ENCODE measurements around the gene FLRT2. TPM values are rescaled to one million over a fixed set of nuclear protein-coding genes. Genes with fewer than 3 reads are reported as not detected.

Gene FLRT2
- total RNA-seq, 2 experiments from 2014 or later = not detected

DNA sequence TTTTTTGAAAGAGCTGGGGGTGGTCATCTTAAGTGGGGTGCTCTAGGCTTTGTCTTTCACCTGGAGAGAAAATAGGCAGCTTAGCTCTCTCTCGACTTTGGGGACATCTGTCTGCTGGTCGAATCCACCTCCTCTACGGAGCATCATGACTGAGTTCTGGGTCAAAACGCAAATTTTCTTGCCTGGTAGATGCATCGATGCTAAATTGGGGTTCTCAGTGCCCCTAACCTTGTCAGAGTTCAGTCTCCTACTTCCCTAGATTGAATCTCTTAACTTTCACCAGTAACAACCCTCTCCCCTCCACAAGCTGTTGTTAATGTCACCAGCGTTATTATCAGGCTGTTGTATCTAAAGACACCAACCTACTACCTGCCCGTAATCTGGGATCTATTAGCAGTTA, 682 bp downstream of the FLRT2 start:
- ChIA-PET POLR2A (no interaction called here), CTCF (no interaction called here)

DNA sequence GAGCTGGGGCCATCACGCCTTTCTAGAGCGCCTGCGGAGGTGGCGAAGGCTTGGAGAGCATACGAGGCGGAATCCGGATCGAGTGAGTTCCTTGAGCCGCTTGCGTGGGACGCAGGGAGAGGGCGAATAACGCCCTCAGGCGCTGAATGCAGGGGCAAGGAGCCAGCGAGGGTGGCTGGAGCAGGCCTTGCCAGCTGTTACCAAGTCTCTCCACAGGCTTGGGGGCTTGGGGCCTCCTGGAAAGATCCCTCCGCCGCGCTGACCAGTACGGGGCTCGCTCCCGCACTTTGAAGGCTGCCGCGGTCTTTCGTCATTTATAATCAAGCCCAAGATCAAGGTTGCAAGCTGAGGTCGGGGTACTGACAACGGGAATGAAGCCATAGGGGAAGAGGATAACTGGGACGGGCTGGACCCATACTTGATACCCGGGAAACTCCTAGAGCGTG, 1.2 kb downstream of the FLRT2 start:
- ChIA-PET CTCF (no interaction called here), POLR2A (no interaction called here)

DNA sequence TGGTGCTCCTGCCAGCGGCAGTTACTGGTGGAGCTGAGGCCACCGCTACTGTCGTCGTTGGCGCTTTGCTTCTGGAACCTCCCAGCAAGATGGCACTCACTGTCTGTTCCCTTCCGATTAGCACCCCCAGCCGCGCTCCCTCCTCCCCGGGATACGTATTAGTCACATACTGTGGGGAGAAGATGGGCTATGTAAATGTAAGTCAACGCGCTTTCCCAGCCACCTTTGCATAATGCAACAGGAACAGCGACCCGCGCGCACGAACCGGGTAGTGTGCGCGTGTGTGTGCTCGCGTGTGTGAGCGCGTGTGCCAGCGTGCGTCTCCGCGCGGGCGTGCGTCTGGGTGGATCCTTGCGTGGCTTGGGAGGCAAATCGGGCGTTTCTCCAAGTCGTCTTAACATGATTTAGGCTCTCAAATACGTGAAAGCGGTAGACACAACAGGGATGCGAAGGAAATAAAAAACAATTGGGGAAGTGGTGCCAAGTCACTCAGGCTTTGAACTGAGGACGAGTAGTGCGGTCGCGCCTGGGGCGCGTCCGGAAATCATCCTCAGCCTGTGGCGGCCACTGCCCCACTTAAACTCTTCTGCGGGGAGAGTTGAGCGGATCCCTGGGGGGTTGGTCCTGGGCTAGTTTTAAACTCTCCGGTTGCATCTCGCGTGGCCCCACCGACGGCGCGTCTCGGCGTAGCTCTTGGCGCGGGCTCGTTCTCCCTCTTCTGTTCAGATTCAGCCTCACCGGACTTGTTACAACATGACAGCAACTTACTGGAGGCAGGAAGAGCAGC, 1.8 kb downstream of the FLRT2 start:
- CTCF ChIA-PET = no interaction called here
- POLR2A ChIA-PET = no interaction called here

DNA sequence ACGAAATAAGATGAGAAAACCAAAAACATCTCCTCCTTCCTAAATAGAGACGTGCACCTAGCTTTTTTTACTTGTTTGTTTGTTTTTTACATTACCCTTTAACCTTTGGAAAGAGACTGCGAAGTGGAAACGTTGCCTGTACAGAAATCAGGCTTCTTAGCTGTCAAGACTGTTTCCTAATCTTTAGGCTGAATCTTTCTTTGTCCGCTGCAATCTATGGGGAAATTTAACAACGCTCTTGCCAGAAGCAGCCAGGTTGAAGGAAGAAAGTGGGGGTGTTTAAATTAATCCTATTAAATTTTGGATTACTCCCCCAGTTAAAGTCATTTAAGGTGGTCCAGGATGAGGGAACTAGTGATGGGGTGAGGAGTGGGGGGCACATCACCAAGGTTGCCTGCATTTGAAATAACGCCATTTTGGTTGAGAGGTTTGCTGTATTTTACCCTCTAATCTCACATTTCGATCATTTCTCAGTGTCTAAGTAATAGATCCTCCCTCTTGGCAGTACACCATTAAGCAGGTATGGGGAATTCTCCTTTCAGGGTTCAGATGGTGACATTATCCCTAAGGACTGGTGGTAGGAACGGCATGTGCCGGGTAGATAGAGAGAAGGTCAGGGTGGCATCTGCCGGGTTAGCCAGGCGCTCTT, 2.6 kb downstream of the FLRT2 start:
- ChIA-PET CTCF (no interaction called here), POLR2A (no interaction called here)

DNA sequence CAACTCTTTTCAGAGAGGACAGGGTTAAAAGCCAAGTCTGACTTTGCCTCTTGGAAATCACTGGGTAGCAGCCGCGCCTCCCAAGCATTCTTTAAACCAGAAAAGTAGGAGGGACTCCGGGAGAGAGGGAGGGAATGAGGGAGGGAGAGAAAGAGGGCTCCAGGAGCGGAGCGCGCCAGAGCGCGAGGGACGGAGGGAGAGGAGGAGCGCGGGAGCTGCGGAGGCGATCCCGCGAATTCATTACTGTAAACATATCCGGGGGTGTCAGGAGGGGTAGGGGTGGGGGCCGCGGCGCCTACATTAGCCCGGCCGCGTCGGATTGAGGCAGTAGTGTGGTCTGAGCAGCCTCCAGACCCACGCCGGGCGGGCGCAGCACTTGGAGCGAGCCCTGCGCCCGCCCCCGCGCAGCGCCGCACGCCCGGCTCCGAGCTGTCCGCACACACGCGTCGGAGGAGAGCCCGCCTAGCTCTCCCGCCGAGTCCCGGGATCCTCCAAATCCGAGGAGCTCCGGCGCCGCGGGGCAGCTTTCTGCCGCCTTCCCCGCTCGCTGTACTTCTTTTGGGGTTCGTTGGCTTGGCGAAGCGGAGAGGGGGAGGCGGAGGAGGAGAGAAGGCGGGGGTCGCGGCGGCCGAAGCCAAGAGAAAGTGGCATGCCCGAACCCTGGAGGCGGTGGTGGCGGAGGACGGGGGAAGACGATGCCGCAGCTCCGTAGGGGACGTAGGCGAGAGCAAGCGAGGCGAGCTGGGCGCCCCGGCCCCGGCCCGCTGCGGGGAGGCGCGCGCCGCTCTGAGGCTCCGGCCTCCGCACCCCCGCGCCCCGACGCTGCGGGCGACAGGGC, 3.3 kb downstream of the FLRT2 start:
- POLR2A ChIA-PET = no interaction called here
- CTCF ChIA-PET = no interaction called here

DNA sequence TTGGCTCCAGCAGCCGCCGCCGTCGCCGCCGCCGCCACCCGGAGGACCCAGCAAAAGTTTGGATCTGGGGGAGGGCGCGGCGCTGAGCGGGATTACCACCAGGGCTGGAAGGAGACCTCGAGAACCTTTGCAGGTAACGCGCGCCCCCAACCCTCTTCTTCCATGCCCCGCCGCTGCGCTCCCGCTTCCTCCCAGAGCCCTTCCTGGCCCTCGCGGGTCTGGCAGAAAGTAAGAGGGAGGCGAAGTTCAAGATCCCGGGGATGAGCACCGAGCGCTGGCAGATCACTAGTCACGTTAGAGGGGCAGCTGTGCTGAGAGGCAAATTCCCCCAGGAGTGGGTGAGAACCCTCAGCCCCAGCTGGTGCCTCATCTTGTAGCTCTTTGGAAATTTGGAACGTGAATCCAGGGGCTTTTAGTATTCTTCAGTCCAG, 3.9 kb downstream of the FLRT2 start:
- ChIA-PET CTCF (no interaction called here), POLR2A (no interaction called here)

DNA sequence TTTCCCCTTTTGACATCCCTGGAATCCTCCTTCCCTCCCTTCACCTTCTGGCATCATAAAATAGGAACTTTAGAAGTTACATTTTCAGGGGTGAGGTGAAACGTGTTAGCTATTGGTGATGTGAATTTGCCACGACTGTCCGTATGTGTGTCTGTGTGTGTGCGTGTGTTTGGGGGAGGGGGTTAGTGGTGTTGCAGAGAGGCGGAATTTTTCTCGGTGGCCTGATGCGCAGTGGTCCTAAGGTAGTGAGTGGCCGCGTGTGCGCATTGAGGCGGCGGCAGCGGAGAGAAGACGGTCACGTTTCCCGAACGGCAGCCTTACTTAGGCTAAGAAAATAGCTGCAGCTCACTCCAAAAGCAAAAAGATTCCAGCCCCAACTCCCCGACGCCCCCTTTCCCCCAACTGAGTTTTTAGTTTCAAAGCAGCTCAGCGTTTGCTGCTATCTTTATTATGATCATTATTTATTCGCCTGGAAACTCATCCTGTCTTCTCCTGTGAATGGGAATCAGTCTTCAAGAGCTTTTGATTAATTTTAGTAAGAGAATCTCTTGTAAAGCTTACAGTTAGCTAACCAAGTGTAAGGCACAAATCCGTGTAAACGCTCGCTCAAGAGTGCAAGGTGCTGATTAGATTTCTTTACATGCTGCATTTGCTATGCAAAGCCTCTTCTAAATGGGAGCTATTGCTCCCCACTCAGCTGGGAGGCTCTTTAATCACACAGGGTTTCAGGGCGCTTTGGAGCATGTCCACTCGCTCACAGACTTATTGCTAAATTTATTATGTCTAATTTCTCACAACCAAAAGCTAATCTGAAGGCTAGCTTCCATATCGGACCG, 4.7 kb downstream of the FLRT2 start:
- POLR2A ChIA-PET = no interaction called here
- CTCF ChIA-PET = no interaction called here

DNA sequence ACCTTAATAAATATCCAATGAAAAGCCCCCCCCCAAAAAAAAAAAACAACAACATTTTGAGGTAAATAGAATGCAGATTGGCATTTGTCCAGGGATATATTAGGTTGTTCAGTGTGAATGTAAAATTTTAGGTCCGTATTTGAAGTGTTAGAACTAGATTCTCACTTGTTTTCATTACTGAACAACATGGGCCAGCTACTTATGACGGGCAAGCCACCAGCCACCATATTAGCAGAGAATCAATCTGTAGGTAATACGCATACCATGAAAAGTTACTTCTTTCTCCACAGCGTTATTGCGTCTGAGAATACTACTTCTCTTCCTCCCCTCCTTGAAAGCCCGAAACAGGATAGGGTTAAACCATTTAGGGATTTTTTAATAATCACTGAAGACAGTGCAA, 5.4 kb downstream of the FLRT2 start:
- ChIA-PET POLR2A (no interaction called here), CTCF (no interaction called here)

DNA sequence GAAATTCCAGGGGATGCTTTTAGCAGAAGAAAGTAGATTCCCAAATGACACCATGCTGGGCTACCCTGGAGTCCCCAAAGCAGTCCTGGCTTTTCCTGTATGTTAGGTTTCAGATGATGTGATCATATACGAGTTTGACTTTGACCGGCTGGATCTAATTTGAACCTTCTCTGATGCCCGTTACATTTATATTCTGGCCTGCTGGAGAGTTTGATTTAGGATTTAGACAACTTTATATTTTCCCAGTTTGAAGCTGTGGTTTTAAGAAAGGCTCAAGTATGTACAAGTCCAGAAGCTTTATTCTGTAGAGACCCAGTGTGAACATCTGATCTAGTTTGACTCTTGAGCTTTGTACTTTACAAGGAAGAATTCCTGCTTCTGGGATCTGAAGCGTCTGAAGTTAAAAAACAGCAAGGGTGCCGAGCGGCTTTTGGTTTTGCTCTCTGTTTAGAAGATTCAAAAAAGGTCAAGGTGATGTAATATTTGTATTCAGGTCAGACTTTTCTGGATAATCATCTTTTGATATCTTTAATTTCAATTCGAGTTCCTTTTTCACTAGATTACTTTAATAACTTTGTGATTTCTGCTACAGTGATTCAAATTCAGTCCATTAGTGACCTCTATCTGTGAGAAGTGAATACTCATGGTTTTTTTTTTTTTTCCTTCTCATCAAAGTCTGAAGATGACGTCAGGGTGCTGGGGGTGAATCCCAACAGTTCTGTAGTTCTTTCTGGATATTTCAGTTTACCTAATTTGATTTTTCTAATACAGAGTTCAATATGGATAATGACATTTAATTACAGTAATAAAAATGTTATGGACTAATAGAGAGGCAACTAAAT, 6.3 kb downstream of the FLRT2 start:
- ChIA-PET CTCF (no interaction called here), POLR2A (no interaction called here)

DNA sequence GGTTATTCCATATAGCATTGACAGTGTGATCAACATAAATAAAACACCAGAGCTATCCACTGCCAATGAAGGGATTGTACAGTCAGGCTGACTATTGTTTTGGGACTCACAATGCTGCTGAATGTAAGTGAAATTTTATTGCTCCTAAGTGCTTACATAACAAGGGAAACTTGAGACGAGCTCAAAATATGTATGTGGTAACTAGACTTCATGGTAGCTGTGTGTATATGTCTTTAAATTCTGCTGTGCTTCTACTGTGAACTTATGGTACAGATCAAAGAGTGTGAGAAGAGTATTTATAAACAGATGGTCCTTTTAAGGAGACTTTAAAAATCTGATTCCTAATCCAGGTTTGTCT, 6.9 kb downstream of the FLRT2 start:
- POLR2A ChIA-PET = no interaction called here
- CTCF ChIA-PET = no interaction called here

DNA sequence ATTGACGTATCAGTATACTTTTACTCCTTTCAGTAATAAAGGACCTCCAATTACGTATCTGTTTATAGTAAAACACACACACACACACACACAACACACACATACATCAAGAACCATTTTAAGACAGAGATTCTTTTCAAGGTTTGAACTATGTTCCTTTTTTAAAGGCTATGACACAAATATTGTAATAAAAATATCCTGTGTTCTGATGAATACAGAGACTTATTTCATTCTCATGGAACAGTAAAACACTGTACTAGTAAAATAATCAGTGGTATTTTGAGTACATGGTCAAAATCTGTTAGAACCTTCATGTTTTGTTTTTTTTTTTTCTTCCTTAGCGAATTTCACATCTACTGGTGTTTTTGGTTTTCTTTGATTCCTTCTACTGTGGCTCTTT, 7.6 kb downstream of the FLRT2 start:
- POLR2A ChIA-PET = no interaction called here
- CTCF ChIA-PET = no interaction called here

DNA sequence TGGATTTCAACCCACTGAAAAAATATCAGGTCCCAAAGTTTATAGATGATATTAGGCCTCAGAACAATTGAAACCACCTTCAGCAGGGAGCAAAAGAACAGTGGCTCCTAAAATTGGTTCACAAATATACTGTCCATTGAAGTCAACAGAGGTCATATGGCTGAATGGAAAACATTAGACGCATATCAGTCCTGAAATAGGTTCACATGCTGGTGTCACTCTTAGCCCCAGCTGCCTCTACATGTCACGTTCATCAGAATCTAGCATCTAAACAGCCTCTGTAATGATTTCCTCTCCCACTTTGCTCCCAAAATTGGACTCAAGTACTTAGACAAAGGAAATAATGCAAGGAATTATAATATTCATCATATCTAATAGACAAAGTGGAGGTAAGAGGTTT, 8.7 kb downstream of the FLRT2 start:
- CTCF ChIA-PET = no interaction called here
- POLR2A ChIA-PET = no interaction called here

DNA sequence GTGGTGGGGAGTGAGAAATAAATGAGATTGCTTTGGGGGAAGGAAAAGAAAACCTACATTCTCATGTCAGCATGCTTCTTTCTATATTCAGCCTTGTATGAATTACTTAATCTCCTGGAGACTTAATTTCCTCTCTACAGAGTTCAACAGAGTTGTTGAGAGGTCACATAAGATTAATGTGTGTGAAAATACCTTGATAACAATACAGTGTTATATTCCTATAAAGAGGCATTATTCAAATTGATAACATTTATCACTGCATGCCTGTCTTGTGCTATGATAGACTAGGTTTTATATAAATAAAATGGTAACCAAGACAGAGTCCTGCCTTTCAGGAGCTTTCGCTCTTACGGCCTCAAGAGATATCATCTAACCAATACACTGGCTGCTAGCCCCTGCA, 9.6 kb downstream of the FLRT2 start:
- ChIA-PET POLR2A (no interaction called here), CTCF (no interaction called here)

DNA sequence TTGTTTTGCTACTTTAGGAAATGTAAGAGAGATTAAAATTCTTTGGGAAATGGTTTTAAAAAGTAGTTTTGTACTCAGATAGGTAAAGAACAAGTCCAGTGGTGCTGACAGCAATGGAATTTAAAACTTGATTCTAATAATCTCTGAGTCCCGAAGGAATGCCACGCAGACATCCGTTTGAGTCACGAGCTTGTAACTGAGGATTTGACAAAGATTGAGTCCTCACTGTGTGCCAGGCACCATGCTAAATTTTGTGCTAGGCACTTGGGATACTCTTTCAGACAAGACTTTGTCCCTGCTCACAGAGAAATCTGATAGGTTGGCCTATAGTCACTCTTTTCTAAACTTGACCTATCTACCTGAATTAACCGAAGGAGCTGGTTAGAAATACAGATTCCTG, 12.7 kb downstream of the FLRT2 start:
- ChIA-PET POLR2A (no interaction called here), CTCF (no interaction called here)

DNA sequence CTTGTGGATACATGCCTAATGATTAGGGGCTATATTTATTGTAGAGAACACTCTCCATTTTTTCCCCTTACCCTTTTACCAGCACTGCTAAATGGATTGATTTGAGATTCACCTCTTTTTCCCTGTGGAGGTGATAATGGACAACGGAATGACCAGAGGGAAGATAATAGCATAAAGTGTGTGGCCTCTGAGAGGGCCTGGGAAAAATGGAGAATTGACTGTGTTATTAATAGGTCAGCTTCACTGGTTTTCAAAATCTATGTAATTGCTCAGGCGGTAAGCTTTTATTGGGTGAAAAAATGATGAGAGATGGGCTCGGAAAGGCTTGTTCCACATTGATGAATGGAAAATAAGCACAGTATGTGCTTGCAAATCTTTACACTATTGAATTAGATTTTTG, 15.8 kb downstream of the FLRT2 start:
- CTCF ChIA-PET = no interaction called here

DNA sequence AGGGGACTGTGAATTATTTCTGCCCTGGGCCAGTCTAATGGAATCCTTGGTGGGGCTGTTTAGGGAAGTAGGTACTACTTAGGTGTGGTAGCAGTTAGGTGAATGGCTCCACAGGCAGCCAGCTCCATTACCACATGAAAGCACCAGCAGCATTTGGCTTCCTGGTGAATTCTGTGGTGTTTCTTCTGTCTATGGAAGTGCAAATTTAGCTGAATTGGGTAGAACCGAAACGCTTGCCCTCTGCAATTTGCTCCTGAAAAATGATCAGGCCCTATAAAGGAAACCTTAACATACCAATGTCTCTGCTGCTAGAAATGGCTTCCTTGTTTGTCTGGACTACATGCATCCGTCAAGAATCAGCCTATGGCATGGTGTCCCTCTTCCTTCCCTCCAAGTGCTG, 16.4 kb downstream of the FLRT2 start:
- POLR2A ChIA-PET = no interaction called here
- CTCF ChIA-PET = no interaction called here

More for the DNA sequence above, 15.8 kb downstream of the FLRT2 start:
- POLR2A ChIA-PET = no interaction called here

DNA sequence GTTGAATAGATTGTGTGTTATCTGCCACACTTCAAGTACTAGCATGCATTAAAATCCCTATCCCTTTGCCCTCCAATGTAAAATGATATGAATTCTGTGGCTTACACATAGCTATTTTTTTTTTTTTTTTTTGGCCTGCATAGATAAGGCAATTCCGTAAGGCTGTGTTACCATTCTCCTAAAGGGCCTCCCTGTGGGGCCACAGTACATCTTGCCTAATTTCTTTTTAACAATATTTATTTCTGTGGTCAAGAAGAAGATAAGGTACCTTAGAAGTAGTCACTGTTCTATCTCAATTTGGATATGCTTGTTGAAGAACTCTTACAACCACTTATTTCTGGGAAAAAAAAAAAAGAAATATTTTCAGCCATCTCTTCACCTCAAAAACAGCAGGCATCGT, 19.8 kb downstream of the FLRT2 start:
- CTCF ChIA-PET = no interaction called here
- POLR2A ChIA-PET = no interaction called here

DNA sequence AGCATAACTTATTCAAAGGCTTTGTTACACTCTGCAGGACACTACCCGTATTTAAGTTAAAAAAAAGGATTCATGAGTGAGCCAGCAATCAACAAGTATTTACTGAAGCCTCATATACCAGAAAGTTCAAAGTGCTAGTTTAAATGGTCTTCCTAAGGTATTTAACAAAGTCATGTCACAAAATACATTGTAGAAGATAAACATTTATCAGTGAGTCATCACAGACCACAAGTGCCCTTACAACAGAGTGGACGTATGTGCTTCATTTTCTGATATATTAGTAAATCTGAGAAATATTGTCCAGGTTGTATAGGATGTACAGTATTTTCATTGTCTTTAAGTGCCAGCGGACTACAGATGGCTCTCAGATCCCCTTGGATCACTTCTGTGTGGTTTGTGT, 24.2 kb downstream of the FLRT2 start:
- ChIA-PET CTCF (no interaction called here), POLR2A (no interaction called here)

DNA sequence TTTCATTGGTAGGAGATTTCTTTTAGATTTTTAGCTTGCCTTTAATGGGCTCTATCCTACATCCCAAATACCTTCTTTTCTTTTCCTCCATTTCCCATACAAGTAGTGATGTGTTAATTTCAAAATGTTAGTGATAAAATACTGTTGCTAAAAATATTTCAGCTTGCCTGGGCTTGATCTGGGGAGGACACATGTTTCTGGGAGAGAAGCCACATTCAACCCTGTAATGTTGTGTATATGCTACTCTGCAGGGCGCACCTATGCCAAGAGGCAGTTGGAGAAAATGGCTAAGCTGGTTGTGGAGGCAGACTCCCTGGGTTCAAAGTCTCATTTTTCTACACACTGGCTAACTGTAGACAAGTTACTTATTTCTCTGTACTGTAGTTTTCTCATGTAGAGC, 26.3 kb downstream of the FLRT2 start:
- ChIA-PET POLR2A (no interaction called here), CTCF (no interaction called here)

DNA sequence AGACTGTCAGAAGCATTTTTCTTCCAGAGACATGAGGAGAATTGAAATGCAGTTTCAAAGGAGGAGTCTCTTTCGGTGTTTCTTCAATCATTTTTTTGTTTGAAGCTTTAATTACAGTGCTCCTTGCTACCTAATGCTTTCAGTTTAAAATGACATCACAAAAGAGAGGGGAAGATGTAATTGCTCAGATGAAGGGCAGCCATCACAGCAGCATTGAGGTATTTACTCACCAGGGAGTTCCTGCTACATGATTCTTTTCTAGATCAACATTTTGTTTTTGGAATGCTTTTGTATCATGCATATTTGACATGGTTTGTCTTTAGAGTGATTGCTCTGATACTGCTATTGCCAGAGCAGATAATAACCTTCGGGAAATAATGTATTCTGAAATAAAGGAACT, 28.6 kb downstream of the FLRT2 start:
- ChIA-PET POLR2A (no interaction called here), CTCF (no interaction called here)
